Cardiac muscle cell (in vitro differentiated cells and primary cell): ENCODE data around the gene P2RY11. TPM values are rescaled to one million over a fixed set of nuclear protein-coding genes. Genes with fewer than 3 reads are reported as not detected.

Experiments
- DNase-seq, 2 donors: peaks; one replicate each; pipeline versions ENCODE4 v3.0.0 to v3.0.0-alpha.2; 2010 to 2017; ENCODE audit warnings: low read depth in 1 of 2, low spot score in 1 of 2
- H3K27ac ChIP-seq: fragments of 200-600 bp; sonication (generic); 2 replicates; pipeline ENCODE4 v1.5.1; 2016
- H3K27me3 ChIP-seq: fragments of 200-600 bp; sonication (generic); 2 replicates; pipeline ENCODE4 v1.6.0; 2016; ENCODE audit warnings: control low read depth
- H3K36me3 ChIP-seq: fragments of 200-600 bp; sonication (generic); 2 replicates; pipeline ENCODE4 v1.5.1; 2016; ENCODE audit warnings: control low read depth
- H3K4me1 ChIP-seq: fragments of 200-600 bp; sonication (generic); 2 replicates; pipeline ENCODE4 v1.8.1; 2017; ENCODE audit warnings: low read depth, mild to moderate bottlenecking, mixed run types
- H3K4me3 ChIP-seq: fragments of 200-600 bp; sonication (generic); 2 replicates; pipeline ENCODE4 v1.5.1; 2016; ENCODE audit warnings: mild to moderate bottlenecking
- H3K9me3 ChIP-seq: fragments of 200-600 bp; sonication (generic); 2 replicates; pipeline ENCODE4 v1.5.1; 2017; ENCODE audit warnings: low read depth, mild to moderate bottlenecking, control low read depth
- polyA plus RNA-seq: library from polyadenylated mRNA; unstranded; fragments of >200 nt; fragmentation: Nextera tagmentation; extraction: Ambion mirVana; gene quantifications from 2 replicates; pipeline ENCODE4 v1.2.1, GENCODE V29; 2016
- total RNA-seq: library from RNA; depleted of rRNA; stranded (reverse); fragments of >200 nt; gene quantifications from 2 replicates; pipeline ENCODE4 v1.2.3, GENCODE V29; 2016
- TF ChIP-seq, protein P1 (sequence below): IDR thresholded peaks from 2 replicates; pipeline ENCODE4 v1.5.1; 2012; ENCODE audit warnings: low read depth, mild to moderate bottlenecking, low read length

Gene P2RY11
- total and polyA plus RNA-seq, 2 experiments from 2014 or later, result 13.7 to 14.1 TPM

DNA sequence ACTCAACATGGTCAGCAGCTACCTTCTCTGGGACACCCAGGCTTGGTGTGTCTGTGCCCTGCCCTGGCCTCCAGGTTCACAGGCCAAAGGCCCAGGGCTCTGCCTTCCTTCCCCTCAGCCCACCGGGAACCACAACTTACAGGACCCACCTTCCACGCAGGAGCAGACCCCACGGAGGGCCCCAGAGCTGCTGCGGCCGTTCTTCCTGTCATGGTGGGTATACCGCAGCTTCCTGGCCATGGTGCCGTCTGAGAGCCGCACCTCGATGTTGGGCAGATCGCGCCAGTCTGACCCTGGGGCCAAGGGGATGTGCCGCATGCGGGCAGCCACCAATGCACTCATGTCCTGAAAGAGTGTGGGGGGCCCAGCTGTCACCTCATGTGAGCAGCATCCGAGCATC is 25.4 kb downstream of the P2RY11 start:
- DNase-seq, result no peak
- TF ChIP-seq, protein P1, sequence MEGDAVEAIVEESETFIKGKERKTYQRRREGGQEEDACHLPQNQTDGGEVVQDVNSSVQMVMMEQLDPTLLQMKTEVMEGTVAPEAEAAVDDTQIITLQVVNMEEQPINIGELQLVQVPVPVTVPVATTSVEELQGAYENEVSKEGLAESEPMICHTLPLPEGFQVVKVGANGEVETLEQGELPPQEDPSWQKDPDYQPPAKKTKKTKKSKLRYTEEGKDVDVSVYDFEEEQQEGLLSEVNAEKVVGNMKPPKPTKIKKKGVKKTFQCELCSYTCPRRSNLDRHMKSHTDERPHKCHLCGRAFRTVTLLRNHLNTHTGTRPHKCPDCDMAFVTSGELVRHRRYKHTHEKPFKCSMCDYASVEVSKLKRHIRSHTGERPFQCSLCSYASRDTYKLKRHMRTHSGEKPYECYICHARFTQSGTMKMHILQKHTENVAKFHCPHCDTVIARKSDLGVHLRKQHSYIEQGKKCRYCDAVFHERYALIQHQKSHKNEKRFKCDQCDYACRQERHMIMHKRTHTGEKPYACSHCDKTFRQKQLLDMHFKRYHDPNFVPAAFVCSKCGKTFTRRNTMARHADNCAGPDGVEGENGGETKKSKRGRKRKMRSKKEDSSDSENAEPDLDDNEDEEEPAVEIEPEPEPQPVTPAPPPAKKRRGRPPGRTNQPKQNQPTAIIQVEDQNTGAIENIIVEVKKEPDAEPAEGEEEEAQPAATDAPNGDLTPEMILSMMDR, result no peak
- no peak overlapping the region for H3K27ac ChIP-seq
- no peak overlapping the region for H3K4me3 ChIP-seq
- H3K4me1 ChIP-seq, result no peaks in the 10 kb centered on the region
- H3K9me3 ChIP-seq, result no peaks in the 10 kb centered on the region
- H3K27me3 ChIP-seq, result no peaks in the 10 kb centered on the region
- peaks cover 52% of the 10 kb centered on the region for H3K36me3 ChIP-seq

DNA sequence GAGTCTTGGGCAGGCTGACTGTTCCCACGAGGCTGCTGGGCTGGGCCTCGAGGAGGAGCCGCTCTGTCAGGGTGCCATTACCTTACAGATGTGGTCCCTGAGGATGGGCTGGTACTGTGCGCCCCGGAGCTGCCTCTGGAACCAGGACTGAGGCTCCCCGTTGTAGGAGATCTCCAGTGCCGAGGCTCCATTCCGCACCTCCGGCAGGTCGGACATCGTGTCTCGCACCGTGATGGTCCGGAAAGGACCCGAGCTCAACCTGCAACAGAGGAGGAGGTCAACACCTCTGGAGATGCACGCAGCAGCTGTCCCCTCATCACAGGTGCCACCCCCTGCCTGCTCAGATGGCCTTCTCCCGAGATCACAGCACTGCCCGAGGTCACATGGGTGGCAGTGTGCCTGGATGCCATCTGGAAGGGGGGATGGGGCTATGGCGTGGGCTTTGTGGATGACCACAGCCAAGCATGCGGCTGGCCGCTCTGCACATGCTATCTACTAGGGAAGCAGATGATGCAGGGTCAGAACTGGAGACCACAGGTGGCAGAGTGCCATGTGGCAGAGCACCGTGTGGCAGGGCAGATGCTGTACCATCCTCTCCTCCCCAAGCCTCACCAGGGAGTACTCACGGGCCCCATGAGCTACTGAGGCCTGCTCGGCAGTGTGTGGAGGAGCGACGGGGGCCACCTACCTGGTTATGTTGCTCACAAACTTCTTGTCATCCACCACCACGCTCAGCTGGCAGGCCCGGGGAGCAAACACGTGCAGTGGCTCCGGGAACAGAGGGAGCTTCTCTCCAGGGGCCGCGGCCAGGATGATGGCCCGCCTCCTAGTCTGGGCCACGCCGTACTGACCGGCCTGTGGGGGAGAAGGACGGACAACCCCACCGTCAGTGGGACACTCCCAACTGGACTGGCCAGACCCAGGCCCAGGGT is 26.5 kb downstream of the P2RY11 start:
- no peak overlapping the region for H3K4me3 ChIP-seq
- TF ChIP-seq, protein P1, result no peak
- DNase-seq, result no peak
- H3K27ac ChIP-seq, result no peak overlapping the region
- no peaks in the 10 kb centered on the region for H3K9me3 ChIP-seq
- peaks cover 58% of the 10 kb centered on the region for H3K36me3 ChIP-seq
- H3K27me3 ChIP-seq, result no peaks in the 10 kb centered on the region
- no peaks in the 10 kb centered on the region for H3K4me1 ChIP-seq

DNA sequence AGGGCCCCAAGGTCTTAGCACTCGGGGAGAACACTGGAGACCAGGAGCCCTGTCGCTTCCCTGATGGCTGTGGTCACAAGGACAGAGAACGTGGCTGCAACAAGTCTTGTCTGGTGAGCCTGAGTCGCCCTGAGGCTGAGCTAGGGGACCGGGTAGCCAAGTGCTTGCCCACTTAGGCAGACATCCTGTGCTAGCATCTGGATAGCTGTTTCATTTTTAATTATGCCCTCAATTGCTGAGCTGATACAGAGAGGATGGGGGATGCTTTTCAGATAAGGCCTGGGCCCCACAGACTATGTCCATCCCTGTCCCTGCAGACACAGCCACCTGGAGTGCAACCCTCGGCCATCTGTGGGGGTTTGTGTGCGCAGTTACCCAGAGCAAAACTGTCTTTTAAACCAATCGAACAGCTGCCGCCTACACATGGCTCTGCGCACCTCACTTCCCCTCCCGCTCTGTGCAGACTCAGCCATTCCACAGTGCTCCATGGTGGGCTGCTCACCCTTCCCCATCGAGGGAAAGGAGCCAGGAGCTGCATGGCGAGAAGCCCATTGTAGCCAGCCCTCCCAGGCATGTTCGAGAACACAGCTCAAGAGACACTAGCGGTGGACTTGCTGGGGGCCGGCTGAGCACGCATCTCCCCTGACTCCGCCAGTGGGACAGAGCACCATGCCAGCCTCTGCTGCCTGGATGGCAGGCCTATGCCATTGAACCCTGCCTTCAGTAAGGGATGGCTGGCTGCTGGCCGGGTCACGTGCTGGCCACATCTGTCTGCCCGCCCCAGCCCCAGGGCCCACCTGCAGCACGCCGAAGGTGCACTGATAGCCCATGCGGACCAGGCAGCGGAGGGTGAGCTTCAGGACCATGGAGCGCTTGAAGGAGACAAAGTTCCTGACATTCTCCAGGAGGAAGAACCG is 27.6 kb downstream of the P2RY11 start:
- TF ChIP-seq, protein P1, result no peak
- no peaks in the 10 kb centered on the region for H3K27me3 ChIP-seq

DNA sequence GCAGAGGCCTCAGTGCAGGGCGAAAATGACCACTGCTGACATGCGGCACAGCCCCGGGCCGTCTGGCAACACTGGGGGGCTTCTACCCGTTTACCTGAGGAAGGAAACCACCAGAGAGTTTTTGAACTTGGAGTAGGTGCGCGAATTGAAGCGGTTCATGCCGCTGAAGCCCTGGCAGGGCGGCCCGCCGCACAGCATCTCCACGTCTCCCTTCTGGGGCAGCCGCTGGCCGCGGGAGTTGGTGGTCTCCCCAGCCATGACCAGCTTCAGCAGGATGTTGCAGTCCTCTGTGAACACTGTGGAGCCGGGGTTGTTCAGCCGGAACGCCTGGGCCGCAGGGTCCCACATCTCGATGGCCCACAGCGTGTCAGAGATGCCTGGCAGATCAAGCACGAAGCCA is 28.5 kb downstream of the P2RY11 start:
- Histone ChIP-seq H3K36me3 (peaks cover 66% of the 10 kb centered on the region), H3K27me3 (no peaks in the 10 kb centered on the region), H3K4me1 (no peaks in the 10 kb centered on the region), H3K4me3 (no peak overlapping the region), H3K9me3 (no peaks in the 10 kb centered on the region), H3K27ac (no peak overlapping the region)
- TF ChIP-seq, protein P1, result no peak
- DNase-seq, result no peak

More for the DNA sequence above, 27.6 kb downstream of the P2RY11 start:
- DNase-seq, result no peak
- Histone ChIP-seq H3K4me1 (no peaks in the 10 kb centered on the region), H3K9me3 (no peaks in the 10 kb centered on the region), H3K27ac (no peak overlapping the region), H3K4me3 (no peak overlapping the region), H3K36me3 (peaks cover 60% of the 10 kb centered on the region)

DNA sequence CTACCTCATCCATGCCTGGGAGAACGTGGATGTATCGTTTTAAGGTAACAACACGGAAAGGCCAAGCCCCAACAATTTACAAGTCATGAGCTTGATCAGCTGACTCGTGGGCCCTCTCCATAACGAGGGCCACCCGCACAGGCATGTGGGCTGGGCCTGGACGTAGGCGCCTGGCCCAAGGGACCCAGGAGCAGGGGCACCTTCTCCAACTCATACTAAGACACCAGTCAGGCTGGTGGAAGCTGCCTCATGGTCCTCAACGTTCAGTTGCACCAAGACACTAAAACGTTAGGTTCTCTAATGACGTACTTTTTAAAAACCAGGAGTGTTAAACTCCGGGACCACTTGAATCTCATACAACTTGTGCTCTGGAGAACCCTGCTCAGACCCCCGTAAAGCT is 30.0 kb downstream of the P2RY11 start:
- TF ChIP-seq, protein P1, result no peak
- Histone ChIP-seq H3K36me3 (peaks cover 72% of the 10 kb centered on the region), H3K4me1 (no peaks in the 10 kb centered on the region), H3K27ac (no peak overlapping the region), H3K27me3 (no peaks in the 10 kb centered on the region), H3K9me3 (no peaks in the 10 kb centered on the region), H3K4me3 (no peak overlapping the region)
- no peak for DNase-seq
